GM19328 (cell line): ENCODE data around the gene ISOC2.

ENCODE experiments used
- ATAC-seq: cut with Tn5 transposase; IDR thresholded peaks from one replicate; pipeline ENCODE4 v1.9.1; 2021; ENCODE audit warnings: mild to moderate bottlenecking, moderate library complexity; ENCODE audit not compliant: unreplicated experiment

Gene ISOC2

GRCh38 chr19:55490478-55491432 lies 29.3 kb upstream of the ISOC2 start:
- no peak for ATAC-seq

GRCh38 chr19:55489711-55490477 lies 28.5 kb upstream of the ISOC2 start:
- ATAC-seq: no peak

- no peak for ATAC-seq
These were observed 27.7 kb upstream of the ISOC2 start for GRCh38 chr19:55488986-55489710.

- no peak for ATAC-seq
These were observed 26.7 kb upstream of the ISOC2 start, which contains the start of gene SSC5D for GRCh38 chr19:55487924-55488687. SSC5D (plus strand) TSS chr19:55488436; CDS start chr19:55488590, 154 bp downstream.

GRCh38 chr19:55486971-55487923 lies 25.8 kb upstream of the ISOC2 start:
- ATAC-seq: no peak

GRCh38 chr19:55486043-55486970 lies 24.9 kb upstream of the ISOC2 start:
- ATAC-seq: no peak

- ATAC-seq: no peak
These were observed 24.1 kb upstream of the ISOC2 start for GRCh38 chr19:55485439-55486011.

- no peak for ATAC-seq
These were observed 23.4 kb upstream of the ISOC2 start, which contains the start of gene NAT14 for GRCh38 chr19:55484593-55485438. NAT14 (plus strand) TSS chr19:55485188; CDS start chr19:55485709, 521 bp downstream.

GRCh38 chr19:55483706-55484592 lies 22.5 kb upstream of the ISOC2 start:
- no peak for ATAC-seq

- no peak for ATAC-seq
These were observed 21.7 kb upstream of the ISOC2 start for GRCh38 chr19:55482967-55483705.

GRCh38 chr19:55482156-55482961 lies 20.9 kb upstream of the ISOC2 start:
- no peak for ATAC-seq

- ATAC-seq: no peak
These were observed 20.3 kb upstream of the ISOC2 start for GRCh38 chr19:55481794-55482155.

GRCh38 chr19:55481148-55481793 lies 19.8 kb upstream of the ISOC2 start:
- no peak for ATAC-seq
